GM19239 (cell line): ENCODE measurements around the gene TXNRD1.

Experiments used
- DNase-seq: peaks from one replicate; pipeline ENCODE4 v3.0.0; 2011; ENCODE audit warnings: low spot score; ENCODE audit not compliant: insufficient read length
- FAIRE-seq: peaks from 2 replicates; lab custom pipeline; 2011; peaks lifted over from hg19 to GRCh38; lab: Jason Lieb, UNC

The TXNRD1 gene

DNA sequence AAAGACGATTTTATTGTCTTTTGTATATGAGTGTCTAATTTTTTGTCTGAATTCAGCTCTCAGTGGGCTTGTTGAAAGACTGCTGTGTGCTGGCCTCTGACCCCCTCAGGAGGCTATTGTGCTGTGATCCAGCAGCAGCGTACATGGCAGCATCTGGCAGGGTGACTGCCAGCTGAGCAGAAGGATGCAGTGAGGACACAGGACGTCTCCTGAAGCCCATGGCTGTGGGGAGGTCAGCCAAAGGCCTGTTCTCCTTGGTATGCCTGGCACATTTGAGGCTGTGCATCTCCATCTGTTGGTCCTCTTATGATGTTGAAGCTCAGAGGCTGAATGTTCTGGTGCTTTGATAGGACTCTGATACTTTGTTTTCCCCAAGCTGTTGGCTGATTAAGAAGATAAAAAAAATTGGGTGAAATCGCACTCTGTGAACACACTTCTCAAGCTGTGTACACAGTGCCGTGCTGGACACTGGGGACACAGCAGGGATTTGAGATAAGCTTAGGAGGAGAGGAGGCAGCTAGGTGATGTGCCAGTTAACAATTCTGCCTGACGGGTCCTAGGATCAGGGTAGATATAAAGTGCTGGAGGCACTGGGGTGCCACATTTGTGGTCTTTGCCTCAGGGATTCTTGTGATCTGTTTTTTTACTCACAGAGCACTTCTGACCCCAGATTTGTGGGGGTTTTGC is 125.5 kb downstream of the TXNRD1 start:
- DNase-seq = no peak
- no peak for FAIRE-seq

DNA sequence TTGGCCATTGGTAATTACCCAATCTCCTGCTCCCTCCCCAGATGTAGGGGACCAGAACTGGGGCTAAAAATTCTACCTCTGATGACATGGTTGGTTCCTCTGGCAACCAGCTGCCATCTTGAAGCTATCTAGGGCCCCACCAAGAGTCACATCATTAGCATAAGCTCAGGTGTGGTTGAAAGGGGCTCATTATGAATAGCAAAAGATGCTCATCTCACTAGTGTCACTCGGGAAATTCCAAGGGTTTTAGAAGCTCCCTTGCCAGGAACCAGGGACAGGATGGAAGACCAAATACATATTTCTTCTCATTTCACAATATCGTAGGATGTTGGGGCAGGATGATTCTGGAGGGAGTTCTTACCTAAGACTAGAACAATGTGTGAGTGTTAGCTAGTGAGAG is 126.6 kb downstream of the TXNRD1 start:
- FAIRE-seq = no peak
- DNase-seq = no peak

DNA sequence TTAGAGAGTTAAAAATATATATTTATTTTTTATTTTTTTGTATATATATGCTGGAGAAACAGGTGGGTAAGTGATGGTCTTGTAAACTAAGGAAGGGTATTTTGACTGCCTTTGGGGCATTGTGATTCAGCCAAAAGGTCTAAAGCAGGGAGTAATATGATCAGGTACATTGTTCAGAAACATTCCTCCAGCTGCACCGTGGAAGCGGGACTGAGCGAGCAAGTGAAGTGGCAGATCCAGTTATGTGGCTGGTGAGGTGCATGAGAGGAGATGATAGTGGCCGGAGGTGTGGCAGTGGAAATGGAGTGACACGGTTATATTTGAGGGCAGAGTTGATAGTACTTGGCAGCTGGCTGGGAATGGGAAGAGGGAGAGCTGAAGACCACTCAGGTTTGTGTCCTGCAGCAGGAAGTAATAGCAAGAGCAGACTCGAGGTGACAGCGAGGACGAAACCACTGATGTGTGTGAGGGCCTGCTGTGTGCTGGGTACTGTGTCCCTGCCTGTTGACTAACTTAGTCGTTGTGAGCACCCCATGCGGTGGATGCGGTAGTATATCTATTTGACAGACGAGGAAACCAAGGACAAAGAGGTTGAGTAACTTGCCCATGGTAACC is 127.2 kb downstream of the TXNRD1 start:
- no peak for DNase-seq
- FAIRE-seq = no peak

DNA sequence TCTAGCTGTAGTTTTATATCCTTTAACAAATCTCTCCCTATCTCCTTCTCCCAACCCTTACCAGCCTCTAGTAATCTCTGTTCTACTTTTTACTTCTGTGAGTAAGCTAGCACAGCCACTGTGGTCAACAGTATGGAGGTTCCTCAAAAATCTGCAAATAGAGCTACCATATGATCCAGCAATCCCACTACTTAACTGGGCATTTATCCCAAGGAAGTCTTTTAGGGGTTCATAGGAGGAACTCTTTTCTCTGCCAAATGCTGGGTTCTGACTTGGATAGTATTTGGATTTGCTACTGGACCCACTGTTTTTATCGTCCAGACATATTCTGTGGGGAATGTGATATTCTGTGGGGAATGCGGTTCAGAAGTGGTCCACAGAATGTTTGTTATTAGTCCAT is 129.1 kb downstream of the TXNRD1 start:
- no peak for FAIRE-seq
- no peak for DNase-seq

DNA sequence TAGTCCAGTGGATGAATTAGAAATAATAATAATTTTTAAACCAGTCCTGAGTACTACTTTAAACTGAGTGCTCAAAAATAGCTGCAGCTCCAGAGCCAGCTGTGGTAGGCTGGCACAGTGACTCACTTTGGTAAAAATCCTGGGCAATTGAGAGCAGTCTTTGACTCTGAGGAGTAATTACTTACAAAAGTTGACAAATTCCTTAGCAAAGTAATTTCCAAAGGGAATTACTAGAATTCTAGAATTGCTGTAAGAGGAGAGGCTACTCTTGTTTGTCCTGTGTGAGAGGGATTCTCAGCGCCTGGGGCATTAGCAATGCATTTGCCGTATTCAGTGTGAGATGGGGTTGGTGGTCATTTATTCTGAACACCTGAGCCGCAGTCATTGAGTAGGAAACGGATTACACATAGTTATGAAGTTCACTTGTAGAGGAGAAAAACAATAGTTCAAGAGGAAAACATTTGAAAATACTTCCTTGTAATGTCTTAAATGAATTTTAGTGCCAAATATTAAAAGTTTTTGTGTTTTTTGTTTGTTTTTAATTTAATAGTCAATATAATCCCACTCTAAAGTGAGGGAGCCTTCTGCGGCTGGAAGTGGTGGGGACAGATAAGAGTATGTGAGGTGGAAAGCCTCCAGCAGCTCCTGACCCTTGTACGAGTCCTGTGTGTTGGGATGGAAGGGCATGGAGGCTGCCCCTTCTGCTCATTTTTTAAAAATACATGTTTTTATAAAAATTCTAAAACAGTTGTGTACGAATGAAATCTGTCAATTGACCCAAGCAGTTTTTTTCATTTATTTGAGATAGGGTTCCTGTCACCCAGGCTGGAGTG is 129.9 kb downstream of the TXNRD1 start:
- FAIRE-seq = no peak
- no peak for DNase-seq

DNA sequence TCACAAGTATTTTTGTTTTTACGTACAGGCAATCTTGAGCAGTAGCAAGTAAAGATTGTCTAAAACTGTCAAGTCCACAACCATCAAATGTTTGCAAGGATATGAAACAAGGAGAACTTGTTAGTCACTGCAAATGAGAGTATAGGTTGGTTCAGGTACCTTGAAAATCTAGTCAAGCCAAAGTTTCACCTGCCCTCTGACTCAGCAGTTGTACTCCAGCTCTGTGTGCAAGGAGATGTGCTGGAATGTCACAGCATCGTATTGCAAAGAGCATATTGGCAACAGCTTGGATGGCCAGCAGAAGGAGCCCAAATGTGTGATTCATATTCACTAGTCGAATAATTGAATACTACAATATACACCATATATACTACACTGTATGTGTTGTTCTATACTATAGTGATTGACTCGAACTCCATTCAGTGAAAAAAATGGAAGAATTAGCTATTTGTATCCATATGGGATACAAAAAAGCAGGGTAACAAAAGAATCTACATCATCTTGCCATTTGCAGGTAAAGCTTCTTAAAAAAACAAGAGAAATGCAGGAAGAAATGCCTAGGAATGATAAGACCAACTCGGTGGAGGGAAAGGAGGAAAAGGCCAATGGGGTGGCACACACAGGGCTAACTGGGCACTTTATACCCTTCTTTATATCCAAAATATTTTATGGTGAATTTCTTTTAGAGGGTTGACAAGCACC is 131.9 kb downstream of the TXNRD1 start:
- FAIRE-seq = no peak
- DNase-seq = no peak

- FAIRE-seq = no peak
- no peak for DNase-seq
Observed at GRCh38 chr12:104348283-104348993, 132.9 kb downstream of the TXNRD1 start.

DNA sequence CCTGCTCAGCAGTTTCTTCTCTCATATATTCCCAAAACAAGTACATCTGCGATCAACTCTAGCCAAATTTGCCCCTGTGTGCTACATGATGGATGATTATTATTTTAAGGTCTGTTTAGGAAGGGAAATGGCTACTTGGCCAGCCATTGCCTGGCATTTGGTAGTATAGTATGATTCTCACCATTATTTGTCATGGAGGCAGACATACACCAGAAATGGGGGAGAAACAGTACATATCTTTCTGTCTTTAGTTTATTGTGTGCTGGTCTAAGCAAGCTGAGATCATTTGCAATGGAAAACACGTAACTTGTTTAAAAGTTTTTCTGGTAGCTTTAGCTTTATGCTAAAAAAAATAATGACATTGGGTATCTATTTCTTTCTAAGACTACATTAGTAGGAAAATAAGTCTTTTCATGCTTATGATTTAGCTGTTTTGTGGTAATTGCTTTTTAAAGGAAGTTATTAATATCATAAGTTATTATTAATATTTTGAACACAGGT is 133.5 kb downstream of the TXNRD1 start:
- no peak for DNase-seq
- no peak for FAIRE-seq

DNA sequence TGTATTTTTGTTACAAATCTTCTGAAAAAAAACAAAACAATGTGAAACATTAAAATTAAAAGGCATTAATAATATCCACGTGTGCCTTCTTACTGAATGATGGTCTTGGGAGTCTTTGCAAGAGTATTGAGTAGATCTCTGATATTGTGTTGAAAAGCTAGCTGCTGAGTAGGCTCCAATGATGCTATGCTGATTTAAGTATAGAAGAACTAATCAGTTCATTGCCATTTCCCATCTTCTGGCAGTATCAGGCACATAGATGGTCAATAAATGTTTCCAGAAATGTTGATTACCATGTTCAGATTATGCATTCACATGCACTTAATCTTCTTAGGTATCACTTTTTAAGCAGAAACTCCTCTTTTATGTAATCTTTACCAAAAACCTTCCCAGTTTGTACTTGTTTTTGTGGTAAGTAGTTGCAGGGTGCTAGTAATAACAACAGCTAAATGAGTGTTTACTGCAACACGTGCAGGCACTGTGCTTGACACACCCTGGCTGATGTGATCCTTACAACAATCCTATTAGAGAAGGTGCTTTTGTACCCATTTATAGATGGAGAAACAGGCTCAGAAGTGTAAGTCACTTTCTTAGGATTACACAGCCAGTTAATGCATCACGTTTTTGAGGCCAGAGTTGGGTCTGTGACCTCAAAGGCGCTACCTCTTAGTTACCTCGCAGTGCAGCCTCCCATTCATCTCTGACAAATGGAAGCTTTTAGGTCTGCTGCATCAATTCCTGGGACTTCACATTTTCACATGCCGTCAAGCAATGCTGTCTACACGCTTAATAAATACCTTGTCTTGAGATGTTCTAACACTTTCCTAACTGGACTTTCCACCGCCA is 134.9 kb downstream of the TXNRD1 start:
- FAIRE-seq (no peak), DNase-seq (no peak)

DNA sequence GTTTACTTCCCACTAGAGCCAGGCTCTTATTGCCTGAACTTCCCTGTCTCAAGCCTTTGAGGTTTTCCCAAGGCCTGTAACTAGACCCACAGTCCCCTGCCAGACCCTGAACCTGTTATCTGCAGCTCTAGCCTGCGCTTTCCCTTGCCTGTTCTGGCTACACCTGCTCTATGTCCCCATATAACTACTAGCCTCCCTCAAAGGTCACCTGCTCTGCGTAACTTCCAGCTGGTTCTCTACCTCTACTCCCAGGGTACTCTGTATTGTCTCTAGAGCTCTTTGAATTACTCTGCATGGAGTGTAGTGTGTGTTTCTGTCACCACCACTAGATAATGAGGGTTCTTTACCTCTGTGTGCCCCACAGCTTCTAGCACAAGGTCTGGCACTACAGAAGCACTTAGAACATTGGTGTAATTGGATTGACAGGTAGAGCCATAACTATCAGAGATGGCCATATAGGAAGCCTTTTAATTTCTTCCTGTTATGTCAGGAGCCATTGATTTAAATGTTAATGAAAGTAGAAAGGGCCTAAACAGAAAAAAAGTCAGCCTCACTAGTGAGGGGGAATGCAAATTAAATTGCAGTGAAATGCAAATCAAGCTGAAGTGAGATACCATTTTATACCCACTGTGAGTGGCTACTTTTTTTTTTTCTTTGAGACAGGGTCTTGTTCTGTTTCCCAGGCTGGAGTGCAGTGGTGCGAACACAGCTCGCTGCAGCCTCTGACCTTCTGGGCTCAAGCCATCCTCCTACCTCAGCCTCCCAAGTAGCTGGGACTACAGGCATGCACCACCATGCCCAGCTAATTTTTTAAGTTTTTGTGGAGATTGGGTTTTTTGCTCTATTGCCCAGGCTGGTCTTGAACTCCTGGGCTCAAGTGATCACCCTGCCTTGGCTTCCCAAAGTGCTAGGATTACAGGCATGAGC is 135.7 kb downstream of the TXNRD1 start:
- no peak for FAIRE-seq
- DNase-seq = no peak

DNA sequence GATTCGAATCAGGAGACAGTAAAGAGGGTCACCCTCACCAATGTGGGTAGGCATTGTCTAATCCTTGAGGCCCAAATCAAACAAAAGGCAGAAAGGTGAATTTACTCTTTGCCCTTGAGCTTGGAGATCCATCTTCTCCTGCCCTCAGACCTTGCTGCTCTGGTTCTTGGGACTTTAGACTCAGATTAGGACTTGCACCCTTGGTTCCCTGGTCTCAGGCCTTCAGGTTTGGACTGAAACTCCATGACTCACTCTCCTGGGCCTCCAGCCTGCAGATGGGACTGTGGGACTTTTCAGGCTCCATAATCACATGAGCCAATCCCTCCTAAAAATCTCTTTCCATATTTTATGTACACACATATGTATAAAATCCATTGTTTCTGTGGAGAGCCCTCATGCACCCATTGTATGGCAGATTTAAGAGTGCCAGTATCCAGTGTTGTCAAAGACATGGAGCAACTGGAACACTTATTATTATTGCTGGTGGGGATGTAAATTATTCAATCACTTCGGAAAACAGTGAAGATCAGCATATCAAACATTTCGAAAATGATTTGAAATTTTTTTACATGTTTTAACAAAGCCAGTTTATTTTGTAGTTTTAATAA is 136.6 kb downstream of the TXNRD1 start:
- DNase-seq (no peak), FAIRE-seq (no peak)

- DNase-seq = no peak
- FAIRE-seq = no peak
Observed at GRCh38 chr12:104353012-104353981, 137.7 kb downstream of the TXNRD1 start.

DNA sequence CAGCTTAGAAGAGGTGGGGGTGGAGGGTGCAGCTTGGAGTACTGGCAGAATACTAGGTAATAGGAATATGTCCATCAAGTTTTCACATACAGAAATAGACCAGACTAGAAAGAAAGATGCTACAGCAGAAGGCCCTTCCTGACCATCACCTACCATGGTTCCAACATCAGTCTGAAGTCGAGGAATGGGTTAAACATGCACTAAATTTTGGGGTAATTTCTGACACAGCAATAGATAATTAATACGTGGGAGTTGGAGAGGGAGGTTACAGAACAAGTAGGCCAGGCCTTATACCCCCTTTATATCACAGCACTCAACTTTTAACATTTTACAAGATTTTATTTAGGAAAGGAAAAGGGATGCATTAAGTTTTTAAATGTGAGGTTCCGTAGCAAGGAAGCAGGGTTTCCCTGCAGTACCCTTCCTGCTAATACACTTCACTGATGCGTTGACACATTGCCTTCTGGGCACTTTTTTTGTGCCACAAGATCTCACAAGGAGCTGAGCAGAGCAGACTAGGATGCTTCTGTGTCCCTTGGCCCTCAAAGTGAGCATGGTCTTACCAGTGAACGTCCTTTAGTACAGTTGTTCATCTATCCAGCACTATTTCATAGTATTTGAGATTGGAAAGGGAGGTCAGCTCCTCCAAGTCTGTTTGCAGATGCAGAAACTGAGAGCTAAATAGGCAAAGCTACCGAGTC is 138.7 kb downstream of the TXNRD1 start:
- DNase-seq (no peak), FAIRE-seq (no peak)

- FAIRE-seq (no peak), DNase-seq (no peak)
Observed at GRCh38 chr12:104354868-104355570, 139.4 kb downstream of the TXNRD1 start.

- DNase-seq (no peak), FAIRE-seq (no peak)
Observed at GRCh38 chr12:104355630-104356029, 140.1 kb downstream of the TXNRD1 start.
